ENCODE results near the gene RPL26.

RPL26 gene

GRCh38 chr17:8383143-8383822 lies at the start of gene RPL26:
Gene RPL26 (minus strand): TSS chr17:8383193. CDS start chr17:8382310, 883 bp downstream.
- peak; percentile 98 for DNase-seq (ENCODE audit: low spot score)

- no peak for DNase-seq (ENCODE audit: low spot score)
These were observed 48.0 kb upstream of the RPL26 start for GRCh38 chr17:8430966-8431365.

GRCh38 chr17:8426802-8427201 lies 43.8 kb upstream of the RPL26 start:
- no peak for DNase-seq (ENCODE audit: low spot score)

- DNase-seq (ENCODE audit: low spot score), result no peak
These were observed 43.2 kb upstream of the RPL26 start for GRCh38 chr17:8426094-8426720.

GRCh38 chr17:8421571-8421970 lies 38.6 kb upstream of the RPL26 start:
- DNase-seq (ENCODE audit: low spot score), result no peak

- peak; percentile 39 for DNase-seq (ENCODE audit: low spot score)
These were observed 37.3 kb upstream of the RPL26 start for GRCh38 chr17:8420041-8420934.

GRCh38 chr17:8419305-8419704 lies 36.3 kb upstream of the RPL26 start:
- DNase-seq (ENCODE audit: low spot score), result no peak

GRCh38 chr17:8418471-8418870 lies 35.5 kb upstream of the RPL26 start:
- DNase-seq (ENCODE audit: low spot score), result no peak

GRCh38 chr17:8417806-8418205 lies 34.8 kb upstream of the RPL26 start:
- no peak for DNase-seq (ENCODE audit: low spot score)

GRCh38 chr17:8413938-8414337 lies 30.9 kb upstream of the RPL26 start:
- DNase-seq (ENCODE audit: low spot score), result no peak

GRCh38 chr17:8413328-8413727 lies 30.3 kb upstream of the RPL26 start:
- DNase-seq (ENCODE audit: low spot score), result no peak

- no peak for DNase-seq (ENCODE audit: low spot score)
These were observed 29.1 kb upstream of the RPL26 start for GRCh38 chr17:8412089-8412488.

- no peak for DNase-seq (ENCODE audit: low spot score)
These were observed 27.9 kb upstream of the RPL26 start for GRCh38 chr17:8410883-8411238.

GRCh38 chr17:8409966-8410882 lies 27.2 kb upstream of the RPL26 start:
- DNase-seq (ENCODE audit: low spot score), result peak; percentile 83

- DNase-seq (ENCODE audit: low spot score), result no peak
These were observed 25.4 kb upstream of the RPL26 start for GRCh38 chr17:8408371-8408770.

- DNase-seq (ENCODE audit: low spot score), result no peak
These were observed 23.2 kb upstream of the RPL26 start for GRCh38 chr17:8406174-8406573.

- DNase-seq (ENCODE audit: low spot score), result no peak
These were observed 22.6 kb upstream of the RPL26 start for GRCh38 chr17:8405499-8406016.

- no peak for DNase-seq (ENCODE audit: low spot score)
These were observed 20.0 kb upstream of the RPL26 start for GRCh38 chr17:8402921-8403536.

GRCh38 chr17:8401107-8401506 lies 18.1 kb upstream of the RPL26 start:
- DNase-seq (ENCODE audit: low spot score), result no peak

- no peak for DNase-seq (ENCODE audit: low spot score)
These were observed 16.0 kb upstream of the RPL26 start for GRCh38 chr17:8398980-8399379.

GRCh38 chr17:8397636-8398035 lies 14.6 kb upstream of the RPL26 start, which contains the start of gene RNF222:
Gene RNF222 (minus strand): TSS chr17:8397827. CDS start chr17:8393461, 4,366 bp downstream.
- DNase-seq (ENCODE audit: low spot score), result no peak
